Subcutaneous adipose tissue (tissue), 4 donors: ENCODE measurements around the gene ALOX15B. TPM values are rescaled to one million over a fixed set of nuclear protein-coding genes. Genes with fewer than 3 reads are reported as not detected.

Experiments used
- CTCF ChIP-seq: fragments of 450-650 bp; IDR thresholded peaks from one replicate; pipeline ENCODE4 v1.5.1; 2016; ENCODE audit warnings: low read depth, mild to moderate bottlenecking, control low read depth, antibody characterized with exemption, moderate library complexity
- total RNA-seq, 4 donors: library from RNA; depleted of rRNA; stranded (reverse); fragments of >200 nt; gene quantifications; one replicate each; pipeline ENCODE4 v1.1.0, GENCODE V29; 2016

Gene ALOX15B
- total RNA-seq, 4 donors from 2014 or later = 4.9 to 36.4 (median 10.9) TPM

DNA sequence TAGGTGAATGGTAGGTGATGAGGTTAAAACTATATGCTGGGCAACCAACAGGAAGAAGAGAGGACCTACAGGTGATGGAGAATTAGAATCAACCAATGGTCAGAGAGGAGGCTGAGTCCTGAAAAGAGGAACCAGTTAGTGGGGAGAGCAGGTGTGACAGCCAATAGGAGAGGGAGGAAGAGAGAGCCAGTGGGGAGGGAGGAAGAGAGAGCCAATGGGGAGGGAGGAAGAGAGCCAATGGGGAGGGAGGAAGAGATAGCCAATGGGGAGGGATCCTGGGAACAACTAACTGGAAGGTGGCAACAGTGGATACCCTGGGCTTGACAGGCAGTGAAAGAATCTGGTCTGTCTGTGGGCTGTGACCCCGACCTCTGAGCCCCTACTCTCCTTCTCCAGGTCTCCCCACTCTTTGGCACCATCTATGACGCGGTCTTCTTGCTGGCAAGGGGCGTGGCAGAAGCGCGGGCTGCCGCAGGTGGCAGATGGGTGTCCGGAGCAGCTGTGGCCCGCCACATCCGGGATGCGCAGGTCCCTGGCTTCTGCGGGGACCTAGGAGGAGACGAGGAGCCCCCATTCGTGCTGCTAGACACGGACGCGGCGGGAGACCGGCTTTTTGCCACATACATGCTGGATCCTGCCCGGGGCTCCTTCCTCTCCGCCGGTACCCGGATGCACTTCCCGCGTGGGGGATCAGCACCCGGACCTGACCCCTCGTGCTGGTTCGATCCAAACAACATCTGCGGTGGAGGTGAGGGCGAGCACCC, 32.7 kb upstream of the ALOX15B start:
- TF ChIP-seq CTCF = no peak

GRCh38 chr17:8006836-8007680, 31.8 kb upstream of the ALOX15B start:
- TF ChIP-seq CTCF = no peak

- TF ChIP-seq CTCF = no peak
These were observed 31.0 kb upstream of the ALOX15B start for GRCh38 chr17:8007836-8008235.

GRCh38 chr17:8012045-8012580, 26.7 kb upstream of the ALOX15B start:
- no peak for TF ChIP-seq CTCF

GRCh38 chr17:8012996-8013640, 25.7 kb upstream of the ALOX15B start:
- no peak for TF ChIP-seq CTCF

DNA sequence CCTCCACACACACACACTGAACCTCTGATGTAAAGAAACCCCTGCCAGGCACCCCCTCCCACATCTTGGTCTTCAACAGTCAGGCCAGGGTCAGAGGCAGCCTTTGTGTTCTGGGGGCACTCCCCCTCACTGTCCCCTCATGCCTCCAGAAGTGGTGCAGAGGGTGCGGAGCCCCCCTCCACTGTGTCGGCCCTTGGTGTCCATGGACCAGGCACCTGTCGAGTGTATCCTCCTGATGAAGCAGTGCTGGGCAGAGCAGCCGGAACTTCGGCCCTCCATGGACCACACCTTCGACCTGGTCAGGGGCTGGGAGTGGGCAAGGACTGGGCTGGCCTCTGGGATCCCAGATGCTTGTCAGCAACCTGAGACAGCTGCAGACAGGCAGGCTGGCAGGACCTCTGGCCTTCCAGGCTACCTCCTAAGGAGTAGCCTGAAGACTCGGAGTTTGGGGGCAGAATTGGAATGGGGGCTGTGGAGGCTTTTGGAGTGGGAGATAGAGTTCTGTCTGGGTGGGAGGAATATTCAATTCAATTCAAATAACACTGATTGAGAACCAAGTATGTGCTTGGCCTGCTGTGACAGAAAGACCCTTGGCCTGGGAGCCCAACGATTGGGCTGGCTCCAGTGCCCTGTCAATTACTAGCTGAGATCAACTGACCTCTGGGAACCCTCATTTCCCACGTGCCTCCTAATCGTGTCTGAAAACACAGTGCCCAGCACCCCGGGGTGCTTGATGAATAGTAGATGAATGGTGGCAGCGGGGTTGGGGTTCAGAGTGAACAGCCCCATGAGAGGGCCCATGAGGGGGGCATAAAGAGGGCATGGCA, 24.9 kb upstream of the ALOX15B start:
- TF ChIP-seq CTCF = no peak
